Panc1 (cell line): Measurements from ENCODE around the gene DSG4. TPM values are rescaled to one million over a fixed set of nuclear protein-coding genes. Genes with fewer than 3 reads are reported as not detected.

Source experiments
- ATAC-seq: fragments of 200-7000 bp; cut with Tn5 transposase; 2 replicates; pipeline ENCODE4 v1.9.1; 2020; ENCODE audit warnings: mild to moderate bottlenecking, moderate library complexity
- BruUV-seq: library from RNA; stranded (reverse); fragments of 400-500 nt; replicated peaks from 2 replicates; lab custom pipeline; 2021; lab: Mats Ljungman, UMichigan
- CTCF ChIA-PET: fragments of 300-600 bp; sonication (Branson Sonifier 250); formaldehyde crosslinking; loops from one replicate; lab custom pipeline; 2022; ENCODE audit warnings: antibody characterized with exemption; lab: Charles Lee
- POLR2A ChIA-PET: fragments of 300-600 bp; sonication (Branson Sonifier 250); formaldehyde crosslinking; loops from one replicate; lab custom pipeline; 2022; ENCODE audit warnings: antibody characterized with exemption; lab: Charles Lee
- DNase-seq: peaks from one replicate; pipeline ENCODE4 v3.0.0-alpha.2; 2010; ENCODE audit warnings: low read depth, low spot score
- H3K27ac ChIP-seq: 2 replicates; pipeline ENCODE4 v1.5.1; 2011; ENCODE audit warnings: mild to moderate bottlenecking, low read length, inconsistent platforms
- H3K27me3 ChIP-seq: fragments of 200-500 bp; sonication (Bioruptor generic); 2 replicates; pipeline ENCODE4 v1.6.0; 2014; ENCODE audit warnings: low read length, inconsistent platforms; ENCODE audit not compliant: control insufficient read depth, insufficient read depth
- H3K36me3 ChIP-seq: fragments of 200-500 bp; sonication (Bioruptor generic); 2 replicates; pipeline ENCODE4 v1.5.1; 2014; ENCODE audit warnings: inconsistent platforms, mild to moderate bottlenecking, low read length, moderate library complexity; ENCODE audit not compliant: control insufficient read depth, insufficient read depth
- H3K4me1 ChIP-seq: 2 replicates; pipeline ENCODE4 v1.5.1; 2011; ENCODE audit warnings: inconsistent platforms, mild to moderate bottlenecking, low read length, moderate library complexity; ENCODE audit not compliant: control insufficient read depth, insufficient read depth
- H3K4me3 ChIP-seq, 2 experiments: 2 replicates each; pipeline ENCODE4 v1.5.1; 2011 to 2012; ENCODE audit warnings: low read depth in 2 of 2, low read length in 2 of 2, mild to moderate bottlenecking in 2 of 2, inconsistent platforms in 1 of 2, moderate library complexity in 1 of 2
- H3K9me3 ChIP-seq: fragments of 200-500 bp; sonication (Bioruptor generic); 2 replicates; pipeline ENCODE4 v1.5.1; 2014; ENCODE audit warnings: low read depth, mild to moderate bottlenecking, inconsistent platforms, low read length, moderate library complexity; ENCODE audit not compliant: control insufficient read depth, insufficient read depth
- POLR2AphosphoS5 ChIP-seq: IDR thresholded peaks from 2 replicates; pipeline ENCODE4 v1.6.1; 2012; ENCODE audit warnings: mild to moderate bottlenecking, low read depth, low read length, moderate library complexity
- SIN3A ChIP-seq: IDR thresholded peaks from 2 replicates; pipeline ENCODE4 v1.6.1; 2012; ENCODE audit warnings: low read depth, mild to moderate bottlenecking, low read length, moderate library complexity, borderline replicate concordance; ENCODE audit not compliant: insufficient read depth
- TCF7L2 ChIP-seq: IDR thresholded peaks from 2 replicates; pipeline ENCODE4 v1.6.1; 2011; ENCODE audit warnings: mild to moderate bottlenecking, low read depth, low read length, inconsistent platforms
- in situ Hi-C: cut with HindIII; loops from 2 replicates; pipeline ENCODE4 v1.10.0; 2016; ENCODE audit warnings: low sequenced_read_pairs, low pct_unique_long_range_greater_than_20kb
- intact Hi-C: fragments of 100-400 bp; cut with micrococcal nuclease; formaldehyde crosslinking; loops from one replicate; pipeline ENCODE4 v1.10.0; 2022; ENCODE audit not compliant: unreplicated experiment
- total RNA-seq: library from RNA; stranded (reverse); gene quantifications from one replicate; pipeline ENCODE4 v1.2.1, GENCODE V29; 2021; ENCODE audit not compliant: unreplicated experiment
- TF ChIP-seq, protein P1 (sequence below): fragments of 450-650 bp; IDR thresholded peaks from 2 replicates; pipeline ENCODE4 v1.5.1; 2017; ENCODE audit warnings: mild to moderate bottlenecking
- TF ChIP-seq, protein P2 (sequence below), 2 experiments: IDR thresholded peaks; 2 replicates each; pipeline ENCODE4 v1.6.1; 2011 to 2012; ENCODE audit warnings: low read depth in 2 of 2, control low read depth in 1 of 2, low read length in 1 of 2, mild to moderate bottlenecking in 1 of 2, moderate library complexity in 1 of 2; ENCODE audit not compliant: insufficient read depth in 1 of 2

Gene DSG4
- total RNA-seq, 1 experiment from 2014 or later, result not detected

DNA sequence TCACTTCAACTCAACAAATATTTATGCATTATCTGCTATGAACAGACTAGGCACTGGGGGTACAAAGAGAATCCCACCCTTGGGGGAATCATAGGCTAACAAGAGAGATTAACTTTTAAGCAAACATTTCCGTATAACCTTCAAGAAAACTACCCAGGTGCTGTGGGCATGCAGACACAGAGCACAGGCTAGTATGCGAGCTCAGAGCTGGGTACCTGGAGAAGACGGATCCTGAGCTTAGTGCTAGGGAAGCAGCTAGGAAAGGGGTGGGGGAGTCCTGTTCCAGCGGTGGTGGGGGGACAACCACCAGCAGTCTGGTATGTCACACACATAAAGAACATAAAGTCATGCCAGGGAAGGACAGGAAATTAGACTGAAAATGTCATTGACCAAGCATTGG is 53.5 kb downstream of the DSG4 start:
- TF ChIP-seq, protein P1, sequence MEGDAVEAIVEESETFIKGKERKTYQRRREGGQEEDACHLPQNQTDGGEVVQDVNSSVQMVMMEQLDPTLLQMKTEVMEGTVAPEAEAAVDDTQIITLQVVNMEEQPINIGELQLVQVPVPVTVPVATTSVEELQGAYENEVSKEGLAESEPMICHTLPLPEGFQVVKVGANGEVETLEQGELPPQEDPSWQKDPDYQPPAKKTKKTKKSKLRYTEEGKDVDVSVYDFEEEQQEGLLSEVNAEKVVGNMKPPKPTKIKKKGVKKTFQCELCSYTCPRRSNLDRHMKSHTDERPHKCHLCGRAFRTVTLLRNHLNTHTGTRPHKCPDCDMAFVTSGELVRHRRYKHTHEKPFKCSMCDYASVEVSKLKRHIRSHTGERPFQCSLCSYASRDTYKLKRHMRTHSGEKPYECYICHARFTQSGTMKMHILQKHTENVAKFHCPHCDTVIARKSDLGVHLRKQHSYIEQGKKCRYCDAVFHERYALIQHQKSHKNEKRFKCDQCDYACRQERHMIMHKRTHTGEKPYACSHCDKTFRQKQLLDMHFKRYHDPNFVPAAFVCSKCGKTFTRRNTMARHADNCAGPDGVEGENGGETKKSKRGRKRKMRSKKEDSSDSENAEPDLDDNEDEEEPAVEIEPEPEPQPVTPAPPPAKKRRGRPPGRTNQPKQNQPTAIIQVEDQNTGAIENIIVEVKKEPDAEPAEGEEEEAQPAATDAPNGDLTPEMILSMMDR, result no peak
- TF ChIP-seq TCF7L2 (no peak), SIN3A (no peak), POLR2AphosphoS5 (no peak)
- TF ChIP-seq, protein P2, sequence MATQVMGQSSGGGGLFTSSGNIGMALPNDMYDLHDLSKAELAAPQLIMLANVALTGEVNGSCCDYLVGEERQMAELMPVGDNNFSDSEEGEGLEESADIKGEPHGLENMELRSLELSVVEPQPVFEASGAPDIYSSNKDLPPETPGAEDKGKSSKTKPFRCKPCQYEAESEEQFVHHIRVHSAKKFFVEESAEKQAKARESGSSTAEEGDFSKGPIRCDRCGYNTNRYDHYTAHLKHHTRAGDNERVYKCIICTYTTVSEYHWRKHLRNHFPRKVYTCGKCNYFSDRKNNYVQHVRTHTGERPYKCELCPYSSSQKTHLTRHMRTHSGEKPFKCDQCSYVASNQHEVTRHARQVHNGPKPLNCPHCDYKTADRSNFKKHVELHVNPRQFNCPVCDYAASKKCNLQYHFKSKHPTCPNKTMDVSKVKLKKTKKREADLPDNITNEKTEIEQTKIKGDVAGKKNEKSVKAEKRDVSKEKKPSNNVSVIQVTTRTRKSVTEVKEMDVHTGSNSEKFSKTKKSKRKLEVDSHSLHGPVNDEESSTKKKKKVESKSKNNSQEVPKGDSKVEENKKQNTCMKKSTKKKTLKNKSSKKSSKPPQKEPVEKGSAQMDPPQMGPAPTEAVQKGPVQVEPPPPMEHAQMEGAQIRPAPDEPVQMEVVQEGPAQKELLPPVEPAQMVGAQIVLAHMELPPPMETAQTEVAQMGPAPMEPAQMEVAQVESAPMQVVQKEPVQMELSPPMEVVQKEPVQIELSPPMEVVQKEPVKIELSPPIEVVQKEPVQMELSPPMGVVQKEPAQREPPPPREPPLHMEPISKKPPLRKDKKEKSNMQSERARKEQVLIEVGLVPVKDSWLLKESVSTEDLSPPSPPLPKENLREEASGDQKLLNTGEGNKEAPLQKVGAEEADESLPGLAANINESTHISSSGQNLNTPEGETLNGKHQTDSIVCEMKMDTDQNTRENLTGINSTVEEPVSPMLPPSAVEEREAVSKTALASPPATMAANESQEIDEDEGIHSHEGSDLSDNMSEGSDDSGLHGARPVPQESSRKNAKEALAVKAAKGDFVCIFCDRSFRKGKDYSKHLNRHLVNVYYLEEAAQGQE (IDR thresholded peaks at IDR 0.05; ENCODE audit: insufficient read depth in 1 of 2, low read depth in 2 of 2, low read length in 1 of 2), result no peak
- Histone ChIP-seq H3K27ac (no peak overlapping the region), H3K9me3 (no peaks in the 10 kb centered on the region), H3K27me3 (no peaks in the 10 kb centered on the region), H3K4me3 (no peak overlapping the region), H3K36me3 (no peaks in the 10 kb centered on the region), H3K4me1 (no peaks in the 10 kb centered on the region)
- POLR2A ChIA-PET, result no interaction called here
- no peak for DNase-seq
- CTCF ChIA-PET, result no interaction called here
- in situ Hi-C loops (no loop called here), intact Hi-C loops (no loop called here)
- no TSS peak for BruUV-seq
- ATAC-seq, result no peak

GRCh38 chr18:31430554-31430953 is 54.0 kb downstream of the DSG4 start:
- ChIA-PET POLR2A (no interaction called here), CTCF (no interaction called here)
- no peaks in the 10 kb centered on the region for H3K9me3 ChIP-seq
- H3K27me3 ChIP-seq, result no peaks in the 10 kb centered on the region
- in situ Hi-C loops, result no loop called here
- intact Hi-C loops, result no loop called here
- H3K4me3 ChIP-seq, result no peak overlapping the region
- H3K27ac ChIP-seq, result no peak overlapping the region
- BruUV-seq, result no TSS peak
- no peak for ATAC-seq
- DNase-seq, result no peak
- TF ChIP-seq, protein P1, result no peak
- no peaks in the 10 kb centered on the region for H3K36me3 ChIP-seq
- H3K4me1 ChIP-seq, result no peaks in the 10 kb centered on the region

DNA sequence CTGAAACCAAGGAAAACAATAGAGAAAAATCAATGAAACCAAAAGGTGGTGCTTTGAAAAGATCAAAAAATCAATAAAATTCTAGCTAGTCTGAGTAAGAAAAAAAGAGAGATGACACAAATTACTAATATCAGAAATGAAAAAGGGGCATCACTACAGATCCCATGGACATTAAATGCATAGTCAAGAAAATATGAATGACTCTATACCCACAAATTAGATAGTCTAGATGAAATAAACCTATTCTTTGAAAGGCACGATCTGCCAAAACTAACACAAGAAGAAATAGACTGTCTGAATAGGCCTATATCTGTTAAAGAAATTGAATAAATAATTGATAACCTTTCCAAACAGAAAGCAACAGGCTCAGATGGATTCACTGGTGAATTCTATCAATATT is 55.7 kb downstream of the DSG4 start:
- H3K27me3 ChIP-seq, result no peaks in the 10 kb centered on the region
- H3K4me1 ChIP-seq, result no peaks in the 10 kb centered on the region
- no peak overlapping the region for H3K4me3 ChIP-seq
- intact Hi-C loops, result no loop called here
- H3K36me3 ChIP-seq, result no peaks in the 10 kb centered on the region
- BruUV-seq, result no TSS peak
- H3K27ac ChIP-seq, result no peak overlapping the region
- ATAC-seq (no peak), DNase-seq (no peak)
- in situ Hi-C loops, result no loop called here
- ChIA-PET POLR2A (no interaction called here), CTCF (no interaction called here)
- TF ChIP-seq POLR2AphosphoS5 (no peak), TCF7L2 (no peak), SIN3A (no peak)
- TF ChIP-seq, protein P1, result no peak
- TF ChIP-seq, protein P2 (IDR thresholded peaks at IDR 0.05; ENCODE audit: insufficient read depth in 1 of 2, low read depth in 2 of 2, low read length in 1 of 2), result no peak
- no peaks in the 10 kb centered on the region for H3K9me3 ChIP-seq
